HG03457 (cell line): ENCODE data around the gene NAA60.
"Not testable (repeated sequence)": the region's sequence is repeated elsewhere in the genome, so short reads cannot be mapped to it uniquely, and the experiment has no call there.

Source experiments
- ATAC-seq: cut with Tn5 transposase; IDR thresholded peaks from one replicate; pipeline ENCODE4 v1.9.1; 2021; ENCODE audit warnings: moderate number of reproducible peaks; ENCODE audit not compliant: unreplicated experiment

The NAA60 gene

GRCh38 chr16:3481696-3482658 lies 38.5 kb downstream of the NAA60 start:
- ATAC-seq, result no peak

DNA sequence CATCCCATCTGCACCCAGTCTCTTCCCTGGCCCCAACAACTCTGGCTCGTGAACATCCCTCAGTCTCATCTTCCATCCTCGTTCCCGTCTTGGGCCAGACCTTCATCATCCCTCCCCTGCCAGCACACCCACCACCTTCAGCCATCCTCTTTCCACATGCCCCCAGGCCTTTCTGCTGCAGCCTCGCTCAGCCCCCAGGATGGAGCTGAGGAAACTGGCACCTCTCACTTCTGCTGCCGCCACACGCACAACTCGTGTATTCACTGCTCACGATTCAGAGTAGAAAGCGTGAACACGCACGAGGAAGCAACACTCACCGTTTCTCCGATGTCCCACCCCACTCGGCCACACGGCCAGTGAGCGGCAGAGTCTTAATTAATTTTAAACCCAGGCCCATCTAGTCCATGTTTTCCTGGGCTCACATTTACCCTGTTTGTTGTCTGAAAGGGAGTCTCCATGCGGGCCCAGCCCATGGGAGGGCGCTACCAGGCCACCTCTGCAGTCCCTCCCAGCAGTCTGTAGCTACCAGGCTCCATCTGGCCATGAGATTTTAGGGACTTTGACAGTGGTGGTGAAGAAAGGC lies 39.3 kb downstream of the NAA60 start:
- ATAC-seq, result no peak

GRCh38 chr16:3484318-3485096 lies 41.0 kb downstream of the NAA60 start:
- no peak for ATAC-seq

GRCh38 chr16:3485097-3485745 lies 41.7 kb downstream of the NAA60 start:
- ATAC-seq, result no peak

DNA sequence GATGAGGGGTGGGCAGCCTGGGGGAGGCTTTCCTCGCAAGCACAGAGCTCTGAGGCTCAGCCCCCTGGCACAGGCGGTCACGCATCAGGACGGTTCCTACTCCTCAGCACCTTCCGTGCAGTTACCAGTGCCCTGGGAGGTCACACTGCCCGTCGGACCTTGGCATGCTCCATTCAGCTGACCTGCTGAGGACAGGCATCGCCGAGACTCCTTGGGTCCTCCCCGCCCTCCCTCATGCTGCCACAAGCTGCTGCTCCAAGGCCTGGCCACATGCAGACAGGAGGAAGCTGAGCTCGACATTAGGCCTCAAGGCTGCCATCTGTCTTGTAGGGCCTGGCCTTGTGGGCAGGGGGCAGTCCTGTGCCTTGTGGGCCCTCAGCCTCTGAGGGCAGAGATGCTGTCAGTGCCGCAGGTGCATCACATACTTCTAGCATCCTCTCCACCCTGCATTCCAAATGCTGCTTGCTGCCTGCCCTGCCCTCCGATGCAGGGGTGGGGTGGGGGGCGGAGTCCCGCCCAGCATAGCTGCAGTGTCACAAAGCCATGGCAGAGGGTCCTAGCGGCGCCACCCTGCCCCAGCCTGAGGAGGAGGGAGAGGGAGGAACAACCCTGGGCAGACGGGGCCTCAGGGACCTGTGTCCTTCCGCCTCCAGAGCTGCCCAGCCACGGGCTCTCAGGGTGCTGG lies 42.5 kb downstream of the NAA60 start:
- ATAC-seq, result no peak

- no peak for ATAC-seq
Observed at GRCh38 chr16:3486506-3487215, 43.2 kb downstream of the NAA60 start.

DNA sequence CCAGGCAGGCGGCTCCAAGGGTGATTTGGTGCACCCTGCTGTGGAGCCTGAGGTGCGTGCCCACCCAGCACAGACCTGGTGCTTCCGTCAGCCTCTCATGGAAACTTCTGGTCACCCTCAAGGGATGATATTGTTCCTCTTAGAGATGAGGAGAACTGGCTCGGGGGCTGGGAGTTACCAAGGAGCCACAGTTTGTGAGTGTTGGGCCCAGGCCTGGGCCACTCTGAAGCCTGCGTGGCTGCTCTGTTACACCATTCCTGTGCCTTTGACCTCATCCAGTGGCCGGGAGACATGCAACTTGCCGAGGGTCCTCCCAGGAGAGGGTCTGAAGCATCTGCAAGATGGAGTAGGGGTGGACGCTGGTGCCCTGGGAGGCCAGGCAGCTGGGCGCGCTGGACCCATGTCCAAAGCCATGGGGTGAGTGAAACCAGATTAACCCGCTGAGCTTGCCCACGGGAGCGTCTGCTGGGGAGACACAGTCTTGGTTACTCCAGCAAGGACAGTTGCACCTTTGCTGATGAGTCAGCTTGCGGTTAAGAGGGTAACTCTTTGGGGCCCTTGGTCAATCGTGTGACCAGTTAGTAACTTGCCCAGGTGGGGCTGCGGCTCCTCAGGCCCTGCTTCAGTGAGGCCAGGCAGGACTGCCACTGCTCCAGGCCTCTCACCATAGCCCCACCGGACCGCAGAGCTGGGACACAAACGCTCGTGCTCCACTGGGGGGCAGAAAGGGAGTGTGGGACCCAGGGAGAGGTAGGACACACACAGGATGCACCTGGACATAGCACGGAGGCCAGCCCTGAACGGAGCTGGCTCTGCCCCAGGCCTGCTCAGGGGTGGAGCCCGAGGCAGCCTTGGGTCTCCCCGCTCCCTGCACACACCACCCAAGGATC lies 44.3 kb downstream of the NAA60 start:
- ATAC-seq, result no peak

DNA sequence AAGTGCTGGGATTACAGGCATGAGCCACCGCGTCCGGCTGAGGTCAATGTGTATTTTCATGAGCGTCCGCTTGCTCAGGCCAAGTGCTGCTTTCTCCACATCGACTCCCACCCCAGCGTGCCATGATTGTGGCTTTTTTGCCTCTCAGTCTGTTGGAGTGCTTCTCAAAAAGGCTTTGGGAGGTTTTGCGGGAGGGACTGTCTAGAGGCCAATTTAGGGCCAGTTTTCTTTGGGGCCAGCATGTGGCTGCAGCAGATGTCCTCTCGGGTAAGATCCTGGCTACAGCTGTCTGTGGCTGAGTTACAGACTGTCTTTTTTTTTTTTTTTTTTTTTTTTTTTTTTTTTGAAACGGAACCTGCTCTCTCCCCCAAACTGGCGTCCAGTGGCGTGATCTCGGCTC lies 45.3 kb downstream of the NAA60 start:
- ATAC-seq, result no peak

DNA sequence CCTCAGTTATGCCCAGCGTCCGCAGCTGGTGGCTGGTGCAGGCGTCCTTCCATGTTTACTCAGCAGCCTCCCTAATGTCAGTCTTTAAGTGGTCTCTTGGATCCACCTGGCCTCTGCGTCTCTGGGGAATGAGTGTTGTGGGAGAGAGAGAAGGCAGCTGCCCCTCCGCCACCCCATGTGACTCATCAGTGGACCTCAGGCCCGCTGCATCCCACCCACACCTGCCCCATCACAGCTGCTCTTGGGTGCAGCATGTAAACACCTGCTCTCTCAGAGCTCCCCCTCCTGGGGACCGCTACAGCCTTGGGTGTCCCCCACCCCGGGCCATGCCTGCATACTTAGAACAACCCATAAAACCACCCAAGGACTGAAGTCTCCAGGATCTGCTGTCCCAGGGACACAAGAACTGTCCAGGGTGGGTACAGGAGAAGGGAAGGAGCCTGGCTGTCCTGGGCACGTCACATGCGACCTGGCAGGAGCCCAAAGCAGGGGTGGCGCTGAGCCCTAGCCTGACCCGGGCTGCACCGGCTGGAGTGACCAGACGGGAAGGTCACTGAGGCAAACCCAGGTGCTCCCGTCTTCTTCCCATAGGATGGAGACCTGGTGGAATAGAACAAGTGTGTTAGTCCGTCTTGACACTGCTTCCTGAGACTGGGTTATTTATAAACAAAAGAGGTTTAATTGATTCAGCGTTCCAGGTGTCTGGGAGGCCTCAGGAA lies 47.6 kb downstream of the NAA60 start:
- no peak for ATAC-seq

DNA sequence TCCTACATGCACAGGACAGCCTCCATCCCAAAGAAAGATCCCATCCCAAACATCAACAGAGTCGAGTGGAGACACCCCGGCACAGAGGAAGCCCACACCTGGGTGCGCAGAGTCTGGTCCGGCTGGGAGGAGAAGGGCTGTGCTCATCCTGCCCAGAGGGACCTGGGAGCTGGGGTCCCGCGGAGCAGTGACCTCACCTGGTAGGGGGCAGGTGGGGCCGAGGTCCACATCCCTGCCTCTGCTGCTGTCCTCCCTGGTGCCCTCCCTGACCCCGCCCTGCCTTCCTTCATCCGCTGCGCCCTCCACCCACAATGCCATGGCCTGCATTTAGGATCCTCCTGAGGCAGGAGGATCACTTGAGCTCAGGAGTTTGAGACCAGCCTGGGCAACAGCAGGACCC lies 48.9 kb downstream of the NAA60 start:
- no peak for ATAC-seq

DNA sequence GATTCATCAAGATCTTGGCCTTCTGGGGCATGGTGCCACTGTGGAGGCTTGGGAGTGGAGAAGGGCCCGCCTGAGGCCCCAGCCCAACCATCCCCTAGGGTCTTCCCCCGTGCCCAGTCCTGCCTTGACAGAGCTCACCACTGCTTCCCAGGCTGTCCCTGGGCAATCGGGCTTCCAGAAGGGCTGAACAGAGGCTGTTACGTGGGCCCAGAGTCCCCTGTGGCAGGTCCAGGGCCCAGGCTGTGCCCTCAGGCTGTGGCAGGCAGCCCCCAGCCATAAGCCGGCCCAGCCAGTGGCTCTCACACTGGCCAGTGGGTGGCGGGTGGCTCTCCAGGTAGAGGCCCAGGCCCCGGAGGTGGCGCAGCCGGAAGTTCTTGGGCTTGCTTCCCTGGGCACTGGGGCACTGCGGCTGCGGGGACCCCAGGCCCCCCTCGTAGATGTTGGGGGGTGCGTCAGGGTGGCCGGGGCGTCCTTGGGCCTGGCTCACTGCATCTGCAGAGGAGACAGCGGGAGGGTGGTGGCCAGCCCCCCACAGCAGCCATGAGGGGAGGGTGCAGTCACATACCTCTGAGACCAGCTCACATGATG lies 51.0 kb downstream of the NAA60 start:
- ATAC-seq, result no peak

DNA sequence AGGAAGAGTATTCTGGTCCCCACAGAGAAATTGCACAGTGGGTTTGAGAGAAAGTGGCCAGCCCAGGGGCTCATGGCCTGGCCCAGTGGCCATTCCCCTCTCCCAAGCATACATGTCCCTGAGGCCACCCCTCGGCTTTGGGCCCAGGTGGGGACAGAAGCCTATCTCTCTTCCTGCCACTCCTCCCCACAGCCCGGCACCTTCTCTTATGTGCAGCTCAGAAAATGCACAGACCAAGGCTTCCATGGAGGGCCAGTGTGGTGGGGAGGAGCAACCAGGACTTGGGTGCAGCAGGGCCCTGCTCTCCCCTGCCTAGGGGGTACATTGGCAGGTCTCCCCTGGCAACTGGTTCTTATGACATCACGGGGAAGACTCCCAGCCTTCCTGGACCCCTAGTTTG lies 51.7 kb downstream of the NAA60 start, which contains the start of gene C16orf90:
Gene C16orf90, minus strand, starts transcription at position 314 of the 400 bp plus-strand sequence. Its CDS starts 68 bp downstream, at position 246.
- ATAC-seq, result no peak

GRCh38 chr16:3496386-3496785 lies 52.9 kb downstream of the NAA60 start:
- no peak for ATAC-seq

- no peak for ATAC-seq
Observed at GRCh38 chr16:3497771-3498170, 54.3 kb downstream of the NAA60 start.

- no peak for ATAC-seq
Observed at GRCh38 chr16:3498988-3499387, 55.5 kb downstream of the NAA60 start.

GRCh38 chr16:3501412-3501761 lies 57.9 kb downstream of the NAA60 start:
- not testable (repeated sequence) for ATAC-seq

- no peak for ATAC-seq
Observed at GRCh38 chr16:3501783-3502400, 58.4 kb downstream of the NAA60 start.
